Mesothelial cell of epicardium (in vitro differentiated cells): ENCODE data around the gene PPFIA1. TPM values are rescaled to one million over a fixed set of nuclear protein-coding genes. Genes with fewer than 3 reads are reported as not detected.
"Not testable (repeated sequence)": the region's sequence is repeated elsewhere in the genome, so short reads cannot be mapped to it uniquely, and the experiment has no call there.

Experiments used
- DNase-seq, 2 experiments: peaks; one replicate each; pipeline ENCODE4 v3.0.0; 2021; ENCODE audit warnings: low spot score in 2 of 2; ENCODE audit not compliant: unreplicated experiment in 2 of 2
- H3K27ac Mint-ChIP-seq: 2 replicates; pipeline ENCODE4 v1.8.0; 2021; ENCODE audit warnings: mixed read lengths
- H3K27me3 Mint-ChIP-seq: 2 replicates; pipeline ENCODE4 v1.8.0; 2021; ENCODE audit warnings: low read depth, mixed read lengths
- H3K36me3 Mint-ChIP-seq: 2 replicates; pipeline ENCODE4 v1.8.0; 2021; ENCODE audit warnings: mixed read lengths
- H3K4me1 Mint-ChIP-seq: 2 replicates; pipeline ENCODE4 v1.8.0; 2021; ENCODE audit warnings: mixed read lengths
- H3K4me3 Mint-ChIP-seq: 2 replicates; pipeline ENCODE4 v1.8.0; 2021; ENCODE audit warnings: mild to moderate bottlenecking, moderate library complexity, mixed read lengths
- H3K9me3 Mint-ChIP-seq: 2 replicates; pipeline ENCODE4 v1.8.0; 2021; ENCODE audit warnings: mixed read lengths
- CTCF ChIP-seq: fragments of 200-600 bp; sonication (generic); IDR thresholded peaks from one replicate; pipeline ENCODE4 v1.5.0; 2021; ENCODE audit warnings: antibody characterized with exemption; ENCODE audit not compliant: unreplicated experiment
- total RNA-seq: library from RNA; stranded (reverse); gene quantifications from 3 replicates; pipeline ENCODE4 v1.2.1, GENCODE V29; 2021

The PPFIA1 gene
- total RNA-seq, 1 donor from 2014 or later = 59.1 TPM

- Mint-ChIP-seq H3K9me3 (no peaks in the 10 kb centered on the region), H3K4me3 (no peak overlapping the region)
- TF ChIP-seq CTCF = no peak
These were observed 132.2 kb downstream of the PPFIA1 start for GRCh38 chr11:70402685-70403084.

GRCh38 chr11:70404244-70404643 is 133.8 kb downstream of the PPFIA1 start:
- H3K4me3 Mint-ChIP-seq = no peak overlapping the region
- no peak for TF ChIP-seq CTCF
- no peaks in the 10 kb centered on the region for H3K9me3 Mint-ChIP-seq
- H3K36me3 Mint-ChIP-seq = peaks cover 13% of the 10 kb centered on the region
- peaks cover 17% of the 10 kb centered on the region for H3K4me1 Mint-ChIP-seq
- no peak for DNase-seq
- H3K27me3 Mint-ChIP-seq = no peaks in the 10 kb centered on the region
- peak overlapping the region; percentile 25 for H3K27ac Mint-ChIP-seq

More at GRCh38 chr11:70402685-70403084, 132.2 kb downstream of the PPFIA1 start:
- no peak for DNase-seq
- Mint-ChIP-seq H3K4me1 (peaks cover 20% of the 10 kb centered on the region), H3K27ac (peak overlapping the region; percentile 15), H3K27me3 (no peaks in the 10 kb centered on the region), H3K36me3 (peaks cover 10% of the 10 kb centered on the region)

DNA sequence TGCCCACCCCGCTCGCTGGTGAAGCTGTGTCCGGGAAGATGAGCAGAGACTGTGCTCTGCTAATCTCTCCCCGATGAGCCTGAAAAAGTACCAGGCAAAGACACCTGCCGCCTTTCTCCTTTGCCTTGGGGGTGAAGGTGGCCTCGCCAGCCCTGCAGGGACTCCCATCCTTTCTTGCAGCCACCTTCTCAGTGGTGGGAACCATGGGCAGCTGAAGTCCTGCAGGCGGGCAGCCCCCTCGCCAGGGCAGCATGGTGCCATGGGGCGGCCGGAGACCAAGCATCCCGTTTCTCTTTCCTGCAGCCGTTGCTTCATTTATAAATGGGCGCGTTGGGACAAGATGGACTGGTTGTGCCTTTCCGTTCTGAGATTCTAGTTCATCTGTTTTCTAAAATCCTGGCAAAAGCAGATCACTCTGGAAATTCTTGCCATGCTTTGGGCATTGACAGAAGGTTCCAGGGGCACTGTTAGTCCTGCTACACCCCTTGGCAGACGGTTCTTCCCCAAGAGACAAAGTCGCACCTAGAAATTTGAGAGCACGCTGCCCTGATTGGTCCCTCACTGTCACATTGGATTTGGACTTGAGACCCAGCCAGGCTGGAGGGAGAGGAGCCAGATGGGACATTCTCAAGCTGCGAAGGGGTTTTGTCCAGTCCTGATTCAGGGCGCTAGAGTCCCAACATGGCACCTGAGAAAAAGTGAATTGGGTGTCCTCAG is 135.3 kb downstream of the PPFIA1 start:
- Mint-ChIP-seq H3K27ac (no peak overlapping the region), H3K27me3 (no peaks in the 10 kb centered on the region), H3K36me3 (peaks cover 24% of the 10 kb centered on the region), H3K4me1 (peaks cover 9% of the 10 kb centered on the region), H3K4me3 (no peak overlapping the region), H3K9me3 (no peaks in the 10 kb centered on the region)
- no peak for DNase-seq
- TF ChIP-seq CTCF = no peak

DNA sequence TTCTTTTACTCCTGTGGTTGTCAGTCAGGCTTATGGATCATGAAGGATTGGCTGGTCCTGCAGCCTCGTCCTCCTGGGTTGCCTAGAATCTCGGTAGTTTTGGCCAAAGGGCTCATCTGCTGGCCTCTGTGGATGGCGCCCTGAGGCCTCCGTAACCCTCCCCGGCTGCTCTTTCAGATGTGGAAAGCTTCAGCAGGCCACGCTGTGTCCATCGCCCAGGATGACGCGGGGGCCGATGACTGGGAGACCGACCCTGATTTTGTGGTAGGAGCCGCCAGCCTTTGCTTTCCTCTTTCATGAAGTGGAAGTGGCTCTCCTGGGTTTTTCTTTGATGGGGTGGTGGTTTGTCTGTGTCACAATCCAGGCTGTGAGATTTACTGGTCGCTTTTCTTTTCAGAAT is 136.6 kb downstream of the PPFIA1 start:
- no peak overlapping the region for H3K27ac Mint-ChIP-seq
- H3K4me1 Mint-ChIP-seq = peaks cover 9% of the 10 kb centered on the region
- no peak for DNase-seq
- H3K9me3 Mint-ChIP-seq = no peaks in the 10 kb centered on the region
- H3K27me3 Mint-ChIP-seq = no peaks in the 10 kb centered on the region
- H3K36me3 Mint-ChIP-seq = peaks cover 34% of the 10 kb centered on the region
- no peak overlapping the region for H3K4me3 Mint-ChIP-seq
- no peak for TF ChIP-seq CTCF

- no peak overlapping the region for H3K4me3 Mint-ChIP-seq
- no peak for TF ChIP-seq CTCF
- no peaks in the 10 kb centered on the region for H3K27me3 Mint-ChIP-seq
- peaks cover 39% of the 10 kb centered on the region for H3K36me3 Mint-ChIP-seq
- H3K9me3 Mint-ChIP-seq = no peaks in the 10 kb centered on the region
- peaks cover 9% of the 10 kb centered on the region for H3K4me1 Mint-ChIP-seq
- H3K27ac Mint-ChIP-seq = no peak overlapping the region
- no peak for DNase-seq
These were observed 137.3 kb downstream of the PPFIA1 start for GRCh38 chr11:70407814-70408213.

DNA sequence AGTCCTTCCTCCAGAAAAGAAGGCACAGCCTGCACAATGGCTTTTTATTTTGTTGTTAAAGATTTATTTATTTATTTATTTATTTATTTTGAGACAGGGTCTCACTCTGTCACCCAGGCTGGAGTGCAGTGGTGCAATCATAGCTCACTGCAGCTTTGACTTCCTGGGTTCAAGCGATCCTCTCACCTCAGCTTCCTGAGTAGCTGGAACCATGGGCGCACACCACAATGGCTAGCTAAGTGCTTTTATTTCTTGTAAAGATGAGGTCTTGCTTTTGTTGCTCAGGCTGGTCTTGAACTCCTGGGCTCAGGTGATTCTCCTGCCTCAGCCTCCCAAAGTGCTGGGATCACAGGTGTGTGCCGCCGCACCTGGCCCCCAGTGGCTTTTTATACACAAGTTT is 137.8 kb downstream of the PPFIA1 start:
- not testable (repeated sequence) for H3K4me3 Mint-ChIP-seq, H3K4me1 Mint-ChIP-seq
- peaks cover 40% of the 10 kb centered on the region for H3K36me3 Mint-ChIP-seq

More for the DNA sequence above, 137.8 kb downstream of the PPFIA1 start:
- not testable (repeated sequence) for DNase-seq, H3K27me3 Mint-ChIP-seq, H3K27ac Mint-ChIP-seq, H3K9me3 Mint-ChIP-seq
